SU-DHL-6 (cell line): Measurements from ENCODE around the gene CFAP69.
"Not testable (repeated sequence)": the region's sequence is repeated elsewhere in the genome, so short reads cannot be mapped to it uniquely, and the experiment has no call there.

Experiments
- H2AFZ ChIP-seq: fragments of 200-600 bp; sonication (generic); 2 replicates; pipeline ENCODE4 v1.6.1; 2014; ENCODE audit warnings: low read depth, mild to moderate bottlenecking, moderate library complexity, mixed read lengths, antibody characterized with exemption, low read length; ENCODE audit not compliant: severe bottlenecking
- H3F3A ChIP-seq: fragments of 200-600 bp; shearing (Covaris generic); 2 replicates; pipeline ENCODE4 v1.6.0; 2016; ENCODE audit warnings: antibody characterized with exemption, mild to moderate bottlenecking; ENCODE audit not compliant: insufficient read depth
- H3K27ac ChIP-seq: fragments of 200-600 bp; sonication (generic); 2 replicates; pipeline ENCODE4 v1.5.1; 2016; ENCODE audit warnings: low read depth, mild to moderate bottlenecking, low read length, moderate library complexity, mixed read lengths
- H3K27me3 ChIP-seq: fragments of 200-600 bp; sonication (generic), shearing (Covaris generic); 2 replicates; pipeline ENCODE4 v1.6.0; 2014; ENCODE audit warnings: mild to moderate bottlenecking, low read length
- H3K36me3 ChIP-seq: fragments of 200-600 bp; sonication (generic); 2 replicates; pipeline ENCODE4 v1.6.1; 2014; ENCODE audit warnings: mild to moderate bottlenecking, low read length, mixed read lengths
- H3K4me2 ChIP-seq: fragments of 300-600, 200-600 bp; shearing (Covaris generic), sonication (generic); 2 replicates; pipeline ENCODE4 v1.6.0; 2014; ENCODE audit warnings: low read length, low read depth, mild to moderate bottlenecking; ENCODE audit not compliant: poor library complexity, severe bottlenecking
- H3K4me3 ChIP-seq: fragments of 200-600 bp; sonication (generic); 2 replicates; pipeline ENCODE4 v1.5.1; 2014; ENCODE audit warnings: antibody characterized with exemption, low read length, mild to moderate bottlenecking, mixed read lengths; ENCODE audit not compliant: insufficient read depth, poor library complexity, severe bottlenecking
- H3K79me2 ChIP-seq: fragments of 200-600 bp; sonication (generic); 2 replicates; pipeline ENCODE4 v1.6.1; 2014; ENCODE audit warnings: mild to moderate bottlenecking, low read length, moderate library complexity; ENCODE audit not compliant: insufficient read depth
- H3K9ac ChIP-seq: fragments of 200-600 bp; sonication (generic); 2 replicates; pipeline ENCODE4 v1.7.0; 2014; ENCODE audit warnings: mild to moderate bottlenecking, low read length
- H3K9me2 ChIP-seq: fragments of 200-600 bp; sonication (generic); replicated peaks from 2 replicates; pipeline ENCODE4 v1.6.1; 2014; ENCODE audit warnings: low read length; ENCODE audit not compliant: insufficient read depth
- H3K9me3 ChIP-seq: fragments of 200-600 bp; sonication (generic); 2 replicates; pipeline ENCODE4 v1.6.1; 2014; ENCODE audit warnings: low read length, mixed read lengths; ENCODE audit not compliant: insufficient read depth
- H4K20me1 ChIP-seq: fragments of 200-600 bp; sonication (generic); 2 replicates; pipeline ENCODE4 v1.6.1; 2014; ENCODE audit warnings: low read depth, mild to moderate bottlenecking, antibody characterized with exemption, low read length, moderate library complexity, mixed read lengths
- CTCF ChIP-seq: fragments of 200-600 bp; sonication (generic); IDR thresholded peaks from one replicate; pipeline ENCODE4 v1.5.1; 2017; ENCODE audit warnings: antibody characterized with exemption, mild to moderate bottlenecking, low read length, moderate library complexity; ENCODE audit not compliant: insufficient read depth, poor library complexity, severe bottlenecking
- EZH2phosphoT487 ChIP-seq: fragments of 200-600 bp; sonication (generic), shearing (Covaris generic); conservative IDR thresholded peaks from 2 replicates; pipeline ENCODE4 v1.6.1; 2018; ENCODE audit warnings: mild to moderate bottlenecking, antibody characterized with exemption, low read length, moderate library complexity, mixed read lengths

CFAP69 gene

GRCh38 chr7:90346336-90347125, 101.6 kb downstream of the CFAP69 start, which contains the start of gene GTPBP10:
GTPBP10 (plus strand) TSS chr7:90346716; CDS start chr7:90346742, 26 bp downstream.
- Histone ChIP-seq H3K27me3 (no peaks in the 10 kb centered on the region), H2AFZ (peak within 1 kb of the TSS; percentile 82), H3K9ac (peak within 1 kb of the TSS; percentile 68), H3K79me2 (peaks cover 49% of the 10 kb centered on the region), H3K4me2 (peak within 1 kb of the TSS; percentile 73), H3K36me3 (peaks cover 11% of the 10 kb centered on the region; the same call in 1 of the 2 replicates), H3F3A (peaks cover 4% of the 10 kb centered on the region; the same call in 1 of the 2 replicates), H3K27ac (peak within 1 kb of the TSS; percentile 72), H3K9me2 (no peaks in the 10 kb centered on the region), H3K9me3 (no peaks in the 10 kb centered on the region), H4K20me1 (no peaks in the 10 kb centered on the region), H3K4me3 (peak within 1 kb of the TSS; percentile 81)
- TF ChIP-seq EZH2phosphoT487 (no peak), CTCF (peak; percentile 89)

- Histone ChIP-seq H3K27me3 (no peaks in the 10 kb centered on the region), H3K9me2 (no peaks in the 10 kb centered on the region), H2AFZ (no peak overlapping the region), H3K4me2 (peak overlapping the region; percentile 73), H3K9ac (peak overlapping the region; percentile 68), H3K27ac (peak overlapping the region; percentile 72), H3K79me2 (peaks cover 61% of the 10 kb centered on the region), H3K36me3 (peaks cover 18% of the 10 kb centered on the region; the same call in 1 of the 2 replicates), H3K9me3 (no peaks in the 10 kb centered on the region), H3K4me3 (peak overlapping the region; percentile 81), H3F3A (peaks cover 4% of the 10 kb centered on the region; the same call in 1 of the 2 replicates), H4K20me1 (0 out of 2 replicates have a peak, but pooled peaks cover 5% of the 10 kb centered on the region)
- TF ChIP-seq EZH2phosphoT487: no peak
- no peak for TF ChIP-seq CTCF
Observed at GRCh38 chr7:90347759-90348158, 102.8 kb downstream of the CFAP69 start.

GRCh38 chr7:90349305-90349704, 104.3 kb downstream of the CFAP69 start:
- Histone ChIP-seq H3K4me2 (no peak overlapping the region), H3K79me2 (peaks cover 76% of the 10 kb centered on the region), H3K9me3 (no peaks in the 10 kb centered on the region), H3F3A (peaks cover 4% of the 10 kb centered on the region; the same call in 1 of the 2 replicates), H3K27me3 (no peaks in the 10 kb centered on the region), H3K9me2 (no peaks in the 10 kb centered on the region), H3K4me3 (no peak overlapping the region), H3K36me3 (peaks cover 33% of the 10 kb centered on the region), H4K20me1 (0 out of 2 replicates have a peak, but pooled peaks cover 5% of the 10 kb centered on the region), H2AFZ (no peak overlapping the region), H3K9ac (no peak overlapping the region), H3K27ac (no peak overlapping the region)
- TF ChIP-seq EZH2phosphoT487 (no peak), CTCF (no peak)

GRCh38 chr7:90350032-90350431, 105.1 kb downstream of the CFAP69 start:
- H3K9ac ChIP-seq, H3K27ac ChIP-seq, H3K9me2 ChIP-seq, H3K4me3 ChIP-seq, H3K27me3 ChIP-seq, H3F3A ChIP-seq, H2AFZ ChIP-seq, H3K9me3 ChIP-seq, H4K20me1 ChIP-seq, H3K4me2 ChIP-seq: not testable (repeated sequence)
- H3K36me3 ChIP-seq: peaks cover 41% of the 10 kb centered on the region
- H3K79me2 ChIP-seq: peaks cover 76% of the 10 kb centered on the region
